LoVo (cell line): ENCODE results near the gene KIF6.
"Not testable (repeated sequence)": the region's sequence is repeated elsewhere in the genome, so short reads cannot be mapped to it uniquely, and the experiment has no call there.

Source experiments
- DNase-seq: peaks from one replicate; pipeline ENCODE4 v3.0.0-alpha.2; 2016; ENCODE audit warnings: low spot score

The KIF6 gene

DNA sequence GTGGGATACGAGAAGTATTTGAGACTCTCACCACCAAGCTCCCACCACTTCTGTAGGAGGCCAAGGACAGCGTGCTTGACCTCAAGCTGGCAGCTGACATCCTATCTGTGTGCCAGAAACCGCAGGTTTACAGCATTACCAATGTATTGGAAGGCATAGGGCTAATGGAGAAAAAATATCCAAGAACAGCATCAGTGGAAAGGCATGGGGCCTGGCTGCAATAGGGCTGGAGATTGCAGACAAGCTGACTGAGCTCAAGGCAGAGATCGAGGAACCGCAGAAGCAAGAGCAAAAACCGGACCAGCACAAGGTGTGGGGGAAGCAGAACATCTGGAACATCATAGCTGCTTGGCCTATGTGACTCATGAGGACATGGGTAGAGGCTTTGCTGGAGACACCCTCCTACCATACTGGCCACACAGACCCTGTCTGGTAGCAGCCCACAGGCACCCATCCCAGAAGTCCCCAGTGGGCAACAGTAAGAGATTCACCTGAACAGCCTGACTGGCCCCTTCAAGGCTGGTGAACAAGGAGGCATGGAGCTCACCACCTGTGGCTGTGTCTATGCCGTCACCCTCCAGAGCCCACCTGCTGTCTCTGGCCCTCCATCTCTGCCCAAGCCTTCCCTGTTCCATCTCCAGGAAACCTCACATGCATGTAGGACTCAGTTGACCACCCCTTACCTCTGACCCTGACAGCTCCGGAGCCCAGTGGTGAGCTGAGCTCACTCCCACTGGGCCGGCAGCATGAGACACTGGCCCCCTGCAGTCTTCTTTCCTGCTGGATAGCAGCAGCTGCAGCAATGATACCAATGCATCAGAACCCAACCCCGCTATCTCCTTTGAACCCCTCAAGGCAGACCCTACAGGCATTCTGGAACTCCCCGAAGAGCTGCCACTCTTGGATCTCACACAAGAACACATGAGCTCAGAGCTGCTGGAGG, 171.1 kb downstream of the KIF6 start:
- DNase-seq = no peak

- DNase-seq = no peak
These were observed 172.2 kb downstream of the KIF6 start for GRCh38 chr6:39553029-39553428.

DNA sequence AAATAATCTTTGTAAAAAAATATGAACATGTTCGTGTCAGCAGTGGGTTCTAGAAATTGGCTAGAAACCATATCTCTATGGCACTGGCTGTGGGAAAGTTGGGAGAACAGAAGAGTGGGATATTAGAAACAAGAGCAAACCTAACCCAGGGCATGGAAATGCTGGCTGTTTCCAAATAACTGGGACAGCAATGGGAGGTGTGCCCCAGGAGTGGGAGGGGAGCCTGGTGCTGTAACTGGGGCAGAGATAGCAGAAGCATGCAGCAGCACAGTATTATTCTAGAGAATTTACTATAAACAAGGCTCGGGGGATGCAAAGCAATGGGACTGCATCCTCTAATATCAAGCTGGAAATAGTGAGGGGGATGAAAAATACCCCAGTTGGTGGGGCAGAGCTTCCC, 175.0 kb downstream of the KIF6 start:
- no peak for DNase-seq

DNA sequence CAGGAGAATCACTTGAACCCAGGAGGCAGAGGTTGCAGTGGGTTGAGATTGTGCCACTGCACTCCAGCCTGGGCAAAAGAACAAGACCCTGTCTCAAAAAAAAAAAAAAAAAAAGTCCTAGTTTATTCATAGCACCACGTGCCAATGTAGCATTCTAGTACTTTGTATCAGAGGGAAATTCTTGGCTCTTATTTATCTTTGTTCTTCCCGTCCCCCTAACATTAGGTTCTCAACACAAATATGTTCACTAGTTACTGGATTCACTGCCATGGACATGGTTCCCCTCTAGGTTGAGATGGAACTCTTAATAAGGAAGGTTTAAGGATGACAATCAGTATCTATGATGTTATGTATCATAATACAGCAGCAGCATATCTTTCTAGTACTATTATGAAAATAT, 178.5 kb downstream of the KIF6 start:
- no peak for DNase-seq

DNA sequence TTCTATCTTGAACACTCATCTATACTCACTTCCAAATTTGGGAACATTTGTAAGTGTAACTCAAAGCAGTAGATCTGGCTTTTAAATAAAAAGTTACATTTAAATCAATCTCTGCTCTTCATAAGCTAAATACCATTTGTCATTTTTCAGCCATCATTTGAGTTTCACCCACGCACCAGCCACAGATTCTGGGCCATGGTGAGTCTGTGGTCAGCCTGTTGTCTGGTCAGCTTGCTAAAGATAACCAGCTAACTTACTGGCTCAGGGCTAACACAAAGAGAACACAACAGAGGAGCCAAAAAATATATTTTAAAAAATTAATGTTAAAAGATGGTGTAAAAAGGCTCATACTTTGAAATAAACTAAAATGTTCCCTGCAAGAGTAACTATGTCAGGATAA, 181.3 kb downstream of the KIF6 start:
- DNase-seq = no peak

DNA sequence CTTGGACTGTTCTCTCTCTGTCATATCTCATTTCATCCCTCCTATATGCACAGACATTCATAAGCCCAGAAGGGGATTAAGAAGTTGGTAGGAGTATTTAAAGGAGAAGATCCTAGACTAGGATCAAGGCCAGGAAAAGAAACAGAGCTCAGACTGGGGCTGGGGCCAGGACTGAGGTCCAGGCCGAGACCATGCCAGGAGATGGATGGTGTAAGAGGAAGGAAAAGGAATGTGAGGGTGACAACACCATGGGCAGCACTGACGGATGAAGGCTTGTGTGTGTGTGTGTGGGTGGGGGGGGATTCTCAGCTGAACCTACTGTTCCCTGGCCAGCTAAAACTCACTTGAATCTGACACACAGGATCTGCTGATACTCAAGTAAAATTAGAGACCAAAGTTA, 182.1 kb downstream of the KIF6 start:
- no peak for DNase-seq

DNA sequence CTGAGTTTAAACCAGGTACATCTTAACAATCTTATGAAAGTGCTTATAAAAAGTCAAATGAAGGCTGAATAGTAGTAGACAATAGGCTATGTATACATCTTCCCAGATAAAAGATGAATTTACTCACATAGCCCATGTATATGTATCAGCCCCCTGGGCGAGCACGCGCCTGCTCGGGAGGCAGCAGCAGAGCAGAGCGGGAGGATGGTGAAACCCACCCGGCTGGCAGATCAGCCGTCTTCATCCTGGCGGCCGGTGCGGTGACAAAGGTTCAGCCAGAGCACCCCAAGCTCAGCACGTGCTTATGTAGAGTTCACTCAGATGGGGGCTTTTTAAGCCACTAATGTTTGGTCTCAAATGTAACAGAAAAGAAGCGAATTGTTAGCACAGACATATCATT, 184.8 kb downstream of the KIF6 start:
- no peak for DNase-seq

GRCh38 chr6:39530201-39530759, 194.9 kb downstream of the KIF6 start:
- DNase-seq = no peak

DNA sequence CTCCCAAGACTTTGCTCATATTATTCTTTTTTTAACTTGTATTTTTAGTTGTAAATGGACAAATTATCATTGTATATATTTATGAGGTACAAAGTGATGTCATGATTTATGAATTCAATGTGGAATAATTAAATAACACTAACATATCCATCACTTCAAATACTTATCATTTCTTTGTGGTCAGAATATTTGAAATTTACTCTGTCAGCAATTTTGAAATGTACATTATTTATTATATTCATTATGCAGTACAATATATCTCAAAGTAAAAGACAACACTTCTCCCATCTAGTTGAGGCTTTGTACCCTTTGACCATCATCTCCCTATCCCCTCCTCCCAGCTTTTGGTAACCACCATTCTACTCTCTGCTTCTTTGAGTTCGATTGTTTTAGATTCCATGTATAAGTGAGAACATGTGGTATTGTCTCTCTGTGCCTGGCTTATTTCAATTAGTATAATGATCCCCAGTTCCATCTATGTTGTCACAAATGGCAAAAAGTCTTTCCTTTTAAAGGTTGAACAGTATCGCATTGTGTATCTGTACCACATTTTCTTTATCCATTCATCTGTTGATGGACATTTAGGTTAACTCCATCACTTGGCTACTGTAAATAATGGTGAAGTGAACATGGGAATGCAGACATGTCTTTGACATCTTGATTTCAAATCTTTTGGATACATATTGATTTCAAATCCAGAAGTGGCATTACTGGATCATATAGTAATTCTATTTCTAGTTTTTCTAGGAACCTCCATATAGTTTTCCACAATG, 197.2 kb downstream of the KIF6 start:
- no peak for DNase-seq

DNA sequence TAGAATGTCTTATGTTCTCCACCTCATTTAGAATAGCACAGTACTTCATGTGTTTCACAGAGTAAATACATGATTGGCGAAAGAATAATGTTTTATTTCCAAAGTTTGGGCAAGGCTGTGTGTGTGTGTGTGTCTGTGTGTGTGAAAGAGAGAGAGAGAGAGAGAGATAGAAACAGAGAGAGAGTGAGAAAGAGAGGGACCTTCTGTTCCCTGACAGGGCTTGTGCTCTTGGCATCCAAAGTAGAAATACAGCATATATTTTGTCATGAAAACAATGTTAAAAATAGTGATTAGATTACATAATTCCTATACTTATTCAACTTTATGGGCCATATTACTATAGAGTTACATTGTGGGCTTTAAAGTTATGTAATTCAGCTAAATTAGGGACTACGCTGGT, 201.2 kb downstream of the KIF6 start:
- no peak for DNase-seq

- DNase-seq = no peak
These were observed 203.2 kb downstream of the KIF6 start for GRCh38 chr6:39521958-39522357.

DNA sequence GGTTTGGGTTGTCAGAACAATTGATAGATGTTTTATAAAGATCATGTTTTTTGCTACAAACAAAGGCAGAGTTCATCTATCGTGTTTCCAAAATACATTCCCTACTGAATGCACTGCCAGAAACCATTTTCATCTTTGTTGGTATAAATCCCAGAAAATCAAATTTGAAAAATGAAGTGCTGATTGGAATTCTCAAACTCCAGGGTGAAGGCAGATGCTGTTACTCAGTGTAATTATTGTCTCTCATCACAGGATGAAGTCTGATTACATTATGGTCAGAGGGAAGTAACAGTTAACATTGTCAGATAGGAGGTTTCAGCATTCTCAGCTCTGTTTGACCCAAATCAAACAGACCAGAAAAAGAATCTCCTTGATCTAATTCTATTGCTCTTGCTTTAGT, 204.3 kb downstream of the KIF6 start:
- no peak for DNase-seq

GRCh38 chr6:39520411-39520810, 204.8 kb downstream of the KIF6 start:
- DNase-seq = no peak

DNA sequence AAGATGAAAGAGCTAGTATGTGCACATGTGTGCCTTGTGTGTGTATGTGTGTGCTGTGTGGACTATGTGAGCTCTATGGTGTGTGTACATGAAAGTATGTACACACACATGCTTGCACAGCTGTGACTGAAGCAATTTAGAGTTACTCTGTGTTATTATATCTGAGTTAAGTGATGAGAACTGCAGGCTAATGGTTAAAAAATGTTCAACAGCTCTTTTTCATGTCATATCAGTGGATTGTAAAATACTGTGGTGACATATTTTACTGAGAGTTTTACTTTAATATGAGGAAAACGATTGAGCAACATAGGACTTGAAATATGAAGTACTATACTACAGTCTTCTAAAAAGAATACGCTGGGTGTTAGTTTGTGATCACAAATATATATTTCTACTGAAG, 207.0 kb downstream of the KIF6 start:
- no peak for DNase-seq

- no peak for DNase-seq
These were observed 207.5 kb downstream of the KIF6 start for GRCh38 chr6:39517756-39518155.

GRCh38 chr6:39516471-39516870, 208.7 kb downstream of the KIF6 start:
- no peak for DNase-seq

GRCh38 chr6:39515471-39515870, 209.7 kb downstream of the KIF6 start:
- no peak for DNase-seq

GRCh38 chr6:39515006-39515405, 210.2 kb downstream of the KIF6 start:
- DNase-seq = no peak

DNA sequence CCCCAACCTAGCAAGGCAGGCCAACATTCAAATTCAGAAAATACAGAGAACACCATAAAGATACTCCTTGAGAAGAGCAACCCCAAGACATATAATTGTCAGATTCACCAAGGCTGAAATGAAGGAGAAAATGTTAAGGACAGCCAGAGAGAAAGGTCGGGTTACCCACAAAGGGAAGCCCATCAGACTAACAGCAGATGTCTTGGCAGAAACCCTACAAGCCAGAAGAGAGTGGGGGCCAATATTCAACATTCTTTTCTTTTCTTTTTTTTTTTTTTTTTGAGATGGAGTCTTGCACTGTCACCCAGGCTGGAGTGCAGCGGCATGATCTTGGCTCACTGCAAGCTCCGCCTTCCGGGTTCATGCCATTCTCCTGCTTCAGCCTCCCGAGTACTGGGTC, 215.4 kb downstream of the KIF6 start:
- not testable (repeated sequence) for DNase-seq

GRCh38 chr6:39508515-39508914, 216.7 kb downstream of the KIF6 start:
- no peak for DNase-seq

GRCh38 chr6:39507331-39507998, 217.7 kb downstream of the KIF6 start:
- DNase-seq = no peak

DNA sequence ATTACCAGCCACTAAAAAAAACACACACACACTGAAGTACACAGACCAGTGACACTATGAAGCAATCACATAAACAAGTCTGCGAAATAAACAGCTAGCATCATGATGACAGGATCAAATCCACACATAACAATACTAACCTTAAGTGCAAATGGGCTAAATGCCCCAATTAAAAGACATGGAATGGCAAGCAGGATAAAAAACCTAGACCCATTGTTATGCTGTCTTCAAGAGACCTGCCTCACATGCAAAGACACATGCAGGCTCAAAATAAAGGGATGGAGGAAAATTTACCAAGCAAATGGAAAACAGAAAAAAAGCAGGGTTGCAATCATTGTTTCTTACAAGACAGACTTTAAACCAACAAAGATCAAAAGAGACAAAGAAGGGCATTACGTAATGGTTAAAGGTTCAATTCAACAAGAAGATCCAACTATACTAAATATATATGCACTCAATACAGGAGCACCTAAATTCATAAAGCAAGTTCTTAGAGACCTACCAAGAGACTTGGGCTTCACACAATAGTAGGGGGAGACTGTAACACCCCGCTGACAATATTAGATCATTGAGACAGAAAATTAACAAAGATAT, 222.7 kb downstream of the KIF6 start:
- not testable (repeated sequence) for DNase-seq
